ENCODE data around the gene ZFYVE21.

- TF ChIP-seq CTCF (conservative IDR thresholded peaks at IDR 0.05 in 1 of 2, IDR thresholded peaks at IDR 0.05 in 1 of 2; ENCODE audit: extremely low read depth in 1 of 2, insufficient read depth in 1 of 2, low read depth in 1 of 2, low read length in 2 of 2) (no peak), EZH2 (IDR thresholded peaks at IDR 0.05; ENCODE audit: borderline replicate concordance, low read length) (no peak)
Measured at GRCh38 chr14:103702497-103703432, 12.8 kb upstream of the ZFYVE21 start.
